CD4-positive, CD25-positive, alpha-beta regulatory T cell (primary cell): ENCODE measurements around the gene IL17D. TPM values are rescaled to one million over a fixed set of nuclear protein-coding genes. Genes with fewer than 3 reads are reported as not detected.

ENCODE experiments used
- polyA plus RNA-seq, 4 donors: library from polyadenylated mRNA; unstranded; fragments of 300-500 nt; fragmentation: Illumina TruSeq; gene quantifications; one replicate each; pipeline ENCODE4 v1.2.3, GENCODE V29; 2021
- total RNA-seq: library from RNA; stranded (reverse); gene quantifications from one replicate; pipeline ENCODE4 v1.2.3, GENCODE V29; 2022

Gene IL17D
- total and polyA plus RNA-seq, 5 donors from 2014 or later: 0.11 to 0.21 (median 0.17) TPM; not detected in 2

Other genes with a start within 250 kb of the IL17D start
- gene CRYL1, start 177.8 kb upstream of the IL17D start, total RNA-seq: 16.2 TPM
- 10 to 100 TPM; 45.8 to 55.0 (median 53.7) TPM for gene CRYL1, start 177.8 kb upstream of the IL17D start, polyA plus RNA-seq
- gene IFT88, start 136.5 kb upstream of the IL17D start, total RNA-seq: 7.1 TPM
- 1 to 10 TPM; 3.7 to 8.0 (median 5.8) TPM for gene IFT88, start 136.5 kb upstream of the IL17D start, polyA plus RNA-seq
- 3.0 TPM for gene EEF1AKMT1, start 70.3 kb downstream of the IL17D start, total RNA-seq
- 10 to 100 TPM; 10.6 to 22.4 (median 17.1) TPM for gene EEF1AKMT1, start 70.3 kb downstream of the IL17D start, polyA plus RNA-seq
- gene XPO4, start 199.0 kb downstream of the IL17D start, total RNA-seq: 26.3 TPM
- 1 to 10 TPM; 4.4 to 8.8 (median 7.3) TPM for gene XPO4, start 199.0 kb downstream of the IL17D start, polyA plus RNA-seq